ENCODE results near the gene UBQLN2.

UBQLN2 gene

GRCh38 chrX:56600987-56601386 lies 37.6 kb downstream of the UBQLN2 start:
- Histone ChIP-seq H2AK5ac (ENCODE audit: low read length) (no peak overlapping the region), H3K4me2 (ENCODE audit: low read length) (no peak overlapping the region), H2BK12ac (ENCODE audit: low read length) (no peak overlapping the region), H3K9me3 (ENCODE audit: insufficient read depth, low read depth, low read length) (no peaks in the 10 kb centered on the region), H3K9ac (ENCODE audit: low read length) (no peak overlapping the region), H3K4me1 (ENCODE audit: control insufficient read depth in 1 of 2, insufficient read depth in 2 of 2, low read length in 2 of 2) (no peaks in the 10 kb centered on the region), H3K4me3 (ENCODE audit: low read depth, low read length) (no peak overlapping the region), H3K14ac (ENCODE audit: low read length) (no peak overlapping the region), H2BK5ac (ENCODE audit: low read depth, low read length, poor library complexity) (no peak overlapping the region), H4K91ac (ENCODE audit: low read depth, low read length) (no peak overlapping the region), H3K27me3 (ENCODE audit: insufficient read depth, low read length) (no peaks in the 10 kb centered on the region), H3K36me3 (ENCODE audit: control insufficient read depth in 1 of 2, insufficient read depth in 2 of 2, low read length in 2 of 2) (no peaks in the 10 kb centered on the region), H2BK120ac (ENCODE audit: insufficient read depth, low read length, poor library complexity) (no peak overlapping the region), H4K8ac (ENCODE audit: low read depth, low read length) (no peak overlapping the region), H3K79me1 (ENCODE audit: low read length) (no peaks in the 10 kb centered on the region), H4K12ac (ENCODE audit: low read depth, low read length) (no peak overlapping the region), H3K4ac (ENCODE audit: low read depth, low read length) (no peak overlapping the region), H2AFZ (ENCODE audit: insufficient read depth, low read length, poor library complexity) (no peak overlapping the region), H3K27ac (ENCODE audit: low read depth, low read length) (no peak overlapping the region), H3K79me2 (ENCODE audit: control insufficient read depth, insufficient read depth, low read length, poor library complexity) (no peaks in the 10 kb centered on the region), H3K18ac (ENCODE audit: low read length) (no peak overlapping the region), H3K23ac (ENCODE audit: low read length) (no peak overlapping the region)
- DNase-seq = no peak
- WGBS (ENCODE audit: extremely low coverage, insufficient coverage, insufficient read length) = no CpG with 5 or more reads among the region's 3 CpGs

GRCh38 chrX:56615282-56615681 lies 51.9 kb downstream of the UBQLN2 start:
- H3K4ac ChIP-seq (ENCODE audit: low read depth, low read length) = no peak overlapping the region
- H3K36me3 ChIP-seq (ENCODE audit: control insufficient read depth in 1 of 2, insufficient read depth in 2 of 2, low read length in 2 of 2) = no peaks in the 10 kb centered on the region
- WGBS (ENCODE audit: extremely low coverage, insufficient coverage, insufficient read length) = no CpG with 5 or more reads among the region's 2 CpGs
- H2BK5ac ChIP-seq (ENCODE audit: low read depth, low read length, poor library complexity) = no peak overlapping the region
- no peak overlapping the region for H4K12ac ChIP-seq (ENCODE audit: low read depth, low read length)
- H4K8ac ChIP-seq (ENCODE audit: low read depth, low read length) = no peak overlapping the region
- no peak overlapping the region for H2BK120ac ChIP-seq (ENCODE audit: insufficient read depth, low read length, poor library complexity)
- no peaks in the 10 kb centered on the region for H3K79me2 ChIP-seq (ENCODE audit: control insufficient read depth, insufficient read depth, low read length, poor library complexity)
- no peak overlapping the region for H3K18ac ChIP-seq (ENCODE audit: low read length)
- H3K9ac ChIP-seq (ENCODE audit: low read length) = no peak overlapping the region
- no peaks in the 10 kb centered on the region for H3K27me3 ChIP-seq (ENCODE audit: insufficient read depth, low read length)
- no peak overlapping the region for H2AFZ ChIP-seq (ENCODE audit: insufficient read depth, low read length, poor library complexity)
- H2BK12ac ChIP-seq (ENCODE audit: low read length) = no peak overlapping the region
- H3K4me1 ChIP-seq (ENCODE audit: control insufficient read depth in 1 of 2, insufficient read depth in 2 of 2, low read length in 2 of 2) = peaks cover 0 to 3% of the 10 kb centered on the region in 2 experiments
- H3K79me1 ChIP-seq (ENCODE audit: low read length) = no peaks in the 10 kb centered on the region
- H3K9me3 ChIP-seq (ENCODE audit: insufficient read depth, low read depth, low read length) = no peaks in the 10 kb centered on the region
- DNase-seq = no peak
- H3K4me2 ChIP-seq (ENCODE audit: low read length) = no peak overlapping the region
- no peak overlapping the region for H3K4me3 ChIP-seq (ENCODE audit: low read depth, low read length)
- no peak overlapping the region for H3K23ac ChIP-seq (ENCODE audit: low read length)
- H4K91ac ChIP-seq (ENCODE audit: low read depth, low read length) = no peak overlapping the region
- no peak overlapping the region for H2AK5ac ChIP-seq (ENCODE audit: low read length)
- no peak overlapping the region for H3K27ac ChIP-seq (ENCODE audit: low read depth, low read length)
- no peak overlapping the region for H3K14ac ChIP-seq (ENCODE audit: low read length)
